ENCODE data around the gene SYNJ2.

The SYNJ2 gene

DNA sequence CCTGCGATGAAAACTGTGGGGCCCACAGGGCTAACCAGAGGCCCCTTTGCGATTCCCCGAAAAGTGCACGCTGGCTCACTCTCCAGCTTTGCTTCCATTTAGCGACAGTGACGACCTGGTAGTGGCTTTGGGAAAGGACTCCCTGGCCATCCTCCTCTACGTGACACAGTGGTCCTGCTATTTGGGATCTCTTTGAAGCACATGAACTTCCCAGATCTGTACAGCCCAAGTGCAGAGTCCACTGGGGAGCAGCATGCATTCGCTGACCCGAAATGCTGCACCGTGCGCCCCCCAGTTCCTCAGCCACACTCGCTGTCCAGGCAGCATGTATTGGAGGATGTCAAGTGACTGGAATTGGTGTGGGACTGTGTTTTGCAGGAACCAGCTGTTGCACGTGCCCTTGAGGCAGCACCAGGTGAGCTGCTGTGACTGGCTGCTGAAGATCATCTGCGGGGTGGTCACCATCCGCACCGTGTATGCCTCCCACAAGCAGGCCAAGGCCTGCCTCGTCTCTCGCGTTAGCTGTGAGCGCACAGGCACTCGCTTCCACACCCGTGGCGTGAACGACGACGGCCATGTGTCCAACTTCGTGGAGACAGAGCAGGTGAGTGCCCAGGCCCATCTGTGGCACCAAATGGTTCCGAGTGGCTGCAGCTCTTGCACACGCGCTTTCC is 51.6 kb downstream of the SYNJ2 start:
- peak overlapping the region; percentile 32 for H3K23ac ChIP-seq (ENCODE audit: low read depth, low read length, poor library complexity)
- H3K9ac ChIP-seq (ENCODE audit: low read depth, low read length, poor library complexity): no peak overlapping the region
- peaks cover 0 to 5% of the 10 kb centered on the region in 2 donors for H3K9me3 ChIP-seq (replicated peaks in 1 of 2; ENCODE audit: control insufficient read depth in 2 of 2, insufficient read depth in 1 of 2, low read depth in 1 of 2, low read length in 2 of 2)
- H2AK5ac ChIP-seq (ENCODE audit: low read depth, low read length): no peak overlapping the region
- H2BK15ac ChIP-seq (ENCODE audit: low read length): no peak overlapping the region
- H2BK120ac ChIP-seq (ENCODE audit: low read depth, low read length): no peak overlapping the region
- H3K79me1 ChIP-seq (ENCODE audit: low read depth, low read length): no peaks in the 10 kb centered on the region
- no peak overlapping the region for H4K8ac ChIP-seq (ENCODE audit: low read depth, low read length)
- peak overlapping the region; percentile 5 for H4K91ac ChIP-seq (ENCODE audit: low read depth, low read length, poor library complexity)
- H2BK12ac ChIP-seq (ENCODE audit: low read length): peak overlapping the region; percentile 69
- DNase-seq (ENCODE audit: low spot score): no peak
- no CpG with 5 or more reads among the region's 30 CpGs for WGBS, 2 donors (ENCODE audit: extremely low coverage in 2 of 2, insufficient read length in 2 of 2, insufficient replicate concordance in 1 of 2)
- no peak overlapping the region for H3K4me2 ChIP-seq (ENCODE audit: insufficient read depth, low read length, poor library complexity, severe bottlenecking)
- H3K36me3 ChIP-seq (replicated peaks in 1 of 2; ENCODE audit: control insufficient read depth in 2 of 2, insufficient read depth in 2 of 2, low read length in 2 of 2): peaks cover 0 to 10% of the 10 kb centered on the region in 2 donors
- H2BK5ac ChIP-seq (ENCODE audit: low read length): no peak overlapping the region
- no peak overlapping the region for H3K27ac ChIP-seq (replicated peaks; ENCODE audit: low read length)
- H3K14ac ChIP-seq (ENCODE audit: low read length): peak overlapping the region; percentile 67
- H3K4me1 ChIP-seq (ENCODE audit: control insufficient read depth in 2 of 2, insufficient read depth in 1 of 2, low read depth in 1 of 2, low read length in 2 of 2): peaks cover 2 to 13% of the 10 kb centered on the region in 2 donors
- no peak overlapping the region for H3K4ac ChIP-seq (ENCODE audit: low read length)
- no peaks in the 10 kb centered on the region for H3K27me3 ChIP-seq (ENCODE audit: control insufficient read depth in 3 of 3, insufficient read depth in 3 of 3, low read depth in 1 of 3, low read length in 3 of 3)
- peak overlapping the region in 1 of 2 donors; percentile 4 for H3K4me3 ChIP-seq (ENCODE audit: low read length in 2 of 2)
- H3K18ac ChIP-seq (ENCODE audit: low read length): peak overlapping the region; percentile 62
- no peak overlapping the region for H2AFZ ChIP-seq (ENCODE audit: low read length)

GRCh38 chr6:158033751-158034702 is 52.4 kb downstream of the SYNJ2 start:
- no peak overlapping the region for H2AK5ac ChIP-seq (ENCODE audit: low read depth, low read length)
- H3K18ac ChIP-seq (ENCODE audit: low read length): no peak overlapping the region
- H2BK120ac ChIP-seq (ENCODE audit: low read depth, low read length): no peak overlapping the region
- whole genome bisulfite sequencing, 2 donors (ENCODE audit: extremely low coverage in 2 of 2, insufficient read length in 2 of 2, insufficient replicate concordance in 1 of 2): no CpG with 5 or more reads among the region's 14 CpGs
- H3K14ac ChIP-seq (ENCODE audit: low read length): no peak overlapping the region
- peak overlapping the region; percentile 5 for H4K91ac ChIP-seq (ENCODE audit: low read depth, low read length, poor library complexity)
- no peak overlapping the region for H3K9ac ChIP-seq (ENCODE audit: low read depth, low read length, poor library complexity)
- H2BK15ac ChIP-seq (ENCODE audit: low read length): no peak overlapping the region
- DNase-seq (ENCODE audit: low spot score): no peak
- no peak overlapping the region for H2BK12ac ChIP-seq (ENCODE audit: low read length)
- H3K4me1 ChIP-seq (ENCODE audit: control insufficient read depth in 2 of 2, insufficient read depth in 1 of 2, low read depth in 1 of 2, low read length in 2 of 2): peaks cover 6 to 13% of the 10 kb centered on the region in 2 donors
- no peak overlapping the region for H3K27ac ChIP-seq (replicated peaks; ENCODE audit: low read length)
- peaks cover 0 to 5% of the 10 kb centered on the region in 2 donors for H3K9me3 ChIP-seq (replicated peaks in 1 of 2; ENCODE audit: control insufficient read depth in 2 of 2, insufficient read depth in 1 of 2, low read depth in 1 of 2, low read length in 2 of 2)
- H2BK5ac ChIP-seq (ENCODE audit: low read length): no peak overlapping the region
- no peak overlapping the region for H3K23ac ChIP-seq (ENCODE audit: low read depth, low read length, poor library complexity)
- H3K4me2 ChIP-seq (ENCODE audit: insufficient read depth, low read length, poor library complexity, severe bottlenecking): no peak overlapping the region
- H3K4me3 ChIP-seq (ENCODE audit: low read length in 2 of 2): peak overlapping the region in 1 of 2 donors; percentile 18
- H4K8ac ChIP-seq (ENCODE audit: low read depth, low read length): no peak overlapping the region
- no peak overlapping the region for H2AFZ ChIP-seq (ENCODE audit: low read length)
- no peaks in the 10 kb centered on the region for H3K79me1 ChIP-seq (ENCODE audit: low read depth, low read length)
- H3K36me3 ChIP-seq (replicated peaks in 1 of 2; ENCODE audit: control insufficient read depth in 2 of 2, insufficient read depth in 2 of 2, low read length in 2 of 2): peaks cover 0 to 10% of the 10 kb centered on the region in 2 donors
- H3K4ac ChIP-seq (ENCODE audit: low read length): no peak overlapping the region
- H3K27me3 ChIP-seq (ENCODE audit: control insufficient read depth in 3 of 3, insufficient read depth in 3 of 3, low read depth in 1 of 3, low read length in 3 of 3): no peaks in the 10 kb centered on the region

DNA sequence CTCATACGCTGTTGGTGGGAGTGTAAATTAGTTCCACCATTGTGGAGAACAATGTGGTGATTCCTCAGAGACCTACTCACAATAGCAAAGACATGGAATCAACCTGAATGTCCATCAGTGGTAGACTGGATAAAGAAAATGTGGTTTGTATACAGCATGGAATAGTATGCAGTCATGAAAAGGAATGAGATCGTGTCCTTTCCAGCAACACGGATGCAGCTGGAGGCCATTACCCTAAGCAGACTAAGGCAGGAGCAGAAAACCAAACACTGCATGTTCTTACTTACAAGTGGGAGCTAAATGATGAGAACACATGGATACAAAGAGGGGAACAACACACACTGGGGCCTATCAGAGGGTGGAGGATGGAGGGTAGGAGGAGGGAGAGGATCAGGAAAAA is 54.6 kb downstream of the SYNJ2 start:
- H3K36me3 ChIP-seq (replicated peaks in 1 of 2; ENCODE audit: control insufficient read depth in 2 of 2, insufficient read depth in 2 of 2, low read length in 2 of 2): peaks cover 0 to 10% of the 10 kb centered on the region in 2 donors
- no peak overlapping the region for H3K27ac ChIP-seq (replicated peaks; ENCODE audit: low read length)
- H3K27me3 ChIP-seq (ENCODE audit: control insufficient read depth in 3 of 3, insufficient read depth in 3 of 3, low read depth in 1 of 3, low read length in 3 of 3): no peaks in the 10 kb centered on the region
- H3K4ac ChIP-seq (ENCODE audit: low read length): no peak overlapping the region
- no peak overlapping the region for H3K4me2 ChIP-seq (ENCODE audit: insufficient read depth, low read length, poor library complexity, severe bottlenecking)
- H4K91ac ChIP-seq (ENCODE audit: low read depth, low read length, poor library complexity): no peak overlapping the region
- H3K79me1 ChIP-seq (ENCODE audit: low read depth, low read length): peaks cover 3% of the 10 kb centered on the region
- no peak overlapping the region for H3K18ac ChIP-seq (ENCODE audit: low read length)
- no peak overlapping the region for H3K14ac ChIP-seq (ENCODE audit: low read length)
- H4K8ac ChIP-seq (ENCODE audit: low read depth, low read length): no peak overlapping the region
- H2BK15ac ChIP-seq (ENCODE audit: low read length): no peak overlapping the region
- no peak overlapping the region for H3K23ac ChIP-seq (ENCODE audit: low read depth, low read length, poor library complexity)
- DNase-seq (ENCODE audit: low spot score): no peak
- no peak overlapping the region for H3K4me3 ChIP-seq (ENCODE audit: low read length in 2 of 2)
- H3K4me1 ChIP-seq (ENCODE audit: control insufficient read depth in 2 of 2, insufficient read depth in 1 of 2, low read depth in 1 of 2, low read length in 2 of 2): peaks cover 14 to 15% of the 10 kb centered on the region in 2 donors
- peaks cover 0 to 5% of the 10 kb centered on the region in 2 donors for H3K9me3 ChIP-seq (replicated peaks in 1 of 2; ENCODE audit: control insufficient read depth in 2 of 2, insufficient read depth in 1 of 2, low read depth in 1 of 2, low read length in 2 of 2)
- no CpG with 5 or more reads among the region's 3 CpGs for WGBS, 2 donors (ENCODE audit: extremely low coverage in 2 of 2, insufficient read length in 2 of 2, insufficient replicate concordance in 1 of 2)
- H2AK5ac ChIP-seq (ENCODE audit: low read depth, low read length): no peak overlapping the region
- no peak overlapping the region for H2AFZ ChIP-seq (ENCODE audit: low read length)
- no peak overlapping the region for H3K9ac ChIP-seq (ENCODE audit: low read depth, low read length, poor library complexity)
- H2BK120ac ChIP-seq (ENCODE audit: low read depth, low read length): no peak overlapping the region
- H2BK12ac ChIP-seq (ENCODE audit: low read length): no peak overlapping the region
- H2BK5ac ChIP-seq (ENCODE audit: low read length): no peak overlapping the region

GRCh38 chr6:158037021-158037420 is 55.4 kb downstream of the SYNJ2 start:
- H2BK120ac ChIP-seq (ENCODE audit: low read depth, low read length): no peak overlapping the region
- H3K9ac ChIP-seq (ENCODE audit: low read depth, low read length, poor library complexity): no peak overlapping the region
- no peak overlapping the region for H3K4ac ChIP-seq (ENCODE audit: low read length)
- DNase-seq (ENCODE audit: low spot score): no peak
- no peak overlapping the region for H2BK12ac ChIP-seq (ENCODE audit: low read length)
- H2AFZ ChIP-seq (ENCODE audit: low read length): no peak overlapping the region
- peaks cover 0 to 5% of the 10 kb centered on the region in 2 donors for H3K9me3 ChIP-seq (replicated peaks in 1 of 2; ENCODE audit: control insufficient read depth in 2 of 2, insufficient read depth in 1 of 2, low read depth in 1 of 2, low read length in 2 of 2)
- peaks cover 0 to 10% of the 10 kb centered on the region in 2 donors for H3K36me3 ChIP-seq (replicated peaks in 1 of 2; ENCODE audit: control insufficient read depth in 2 of 2, insufficient read depth in 2 of 2, low read length in 2 of 2)
- no peak overlapping the region for H2BK15ac ChIP-seq (ENCODE audit: low read length)
- no peak overlapping the region for H3K27ac ChIP-seq (replicated peaks; ENCODE audit: low read length)
- H3K27me3 ChIP-seq (ENCODE audit: control insufficient read depth in 3 of 3, insufficient read depth in 3 of 3, low read depth in 1 of 3, low read length in 3 of 3): no peaks in the 10 kb centered on the region
- H3K4me1 ChIP-seq (ENCODE audit: control insufficient read depth in 2 of 2, insufficient read depth in 1 of 2, low read depth in 1 of 2, low read length in 2 of 2): peaks cover 7 to 15% of the 10 kb centered on the region in 2 donors
- peaks cover 3% of the 10 kb centered on the region for H3K79me1 ChIP-seq (ENCODE audit: low read depth, low read length)
- H4K8ac ChIP-seq (ENCODE audit: low read depth, low read length): no peak overlapping the region
- H3K23ac ChIP-seq (ENCODE audit: low read depth, low read length, poor library complexity): no peak overlapping the region
- no peak overlapping the region for H3K4me2 ChIP-seq (ENCODE audit: insufficient read depth, low read length, poor library complexity, severe bottlenecking)
- no CpG with 5 or more reads among the region's 12 CpGs for WGBS, 2 donors (ENCODE audit: extremely low coverage in 2 of 2, insufficient read length in 2 of 2, insufficient replicate concordance in 1 of 2)
- no peak overlapping the region for H3K4me3 ChIP-seq (ENCODE audit: low read length in 2 of 2)
- no peak overlapping the region for H3K18ac ChIP-seq (ENCODE audit: low read length)
- H2BK5ac ChIP-seq (ENCODE audit: low read length): no peak overlapping the region
- no peak overlapping the region for H2AK5ac ChIP-seq (ENCODE audit: low read depth, low read length)
- H3K14ac ChIP-seq (ENCODE audit: low read length): no peak overlapping the region
- H4K91ac ChIP-seq (ENCODE audit: low read depth, low read length, poor library complexity): no peak overlapping the region
